NCI-H446 (cell line): ENCODE results near the gene PLEKHH3.

ENCODE experiments used
- DNase-seq, 2 experiments: peaks; one replicate each; lab custom pipeline; 2025; lab: John Stamatoyannopoulos, UW

PLEKHH3 gene

DNA sequence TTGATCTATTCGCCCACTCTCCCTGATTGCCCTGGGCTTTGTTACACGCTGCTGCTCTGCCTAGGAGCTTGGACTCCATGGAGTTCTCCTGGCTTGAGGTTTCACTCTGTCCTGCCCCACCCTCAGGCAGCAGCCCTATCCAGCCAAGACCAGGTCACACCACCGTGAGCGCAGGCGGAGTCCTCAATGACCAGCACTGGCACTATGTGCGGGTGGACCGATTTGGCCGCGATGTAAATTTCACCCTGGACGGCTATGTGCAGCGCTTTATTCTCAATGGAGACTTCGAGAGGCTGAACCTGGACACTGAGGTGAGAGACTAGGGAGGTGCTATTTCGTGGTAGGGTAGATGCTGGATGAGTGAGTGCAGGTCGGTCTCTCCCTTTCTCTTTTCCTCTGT, 9.0 kb upstream of the PLEKHH3 start:
- DNase-seq, result no peak

DNA sequence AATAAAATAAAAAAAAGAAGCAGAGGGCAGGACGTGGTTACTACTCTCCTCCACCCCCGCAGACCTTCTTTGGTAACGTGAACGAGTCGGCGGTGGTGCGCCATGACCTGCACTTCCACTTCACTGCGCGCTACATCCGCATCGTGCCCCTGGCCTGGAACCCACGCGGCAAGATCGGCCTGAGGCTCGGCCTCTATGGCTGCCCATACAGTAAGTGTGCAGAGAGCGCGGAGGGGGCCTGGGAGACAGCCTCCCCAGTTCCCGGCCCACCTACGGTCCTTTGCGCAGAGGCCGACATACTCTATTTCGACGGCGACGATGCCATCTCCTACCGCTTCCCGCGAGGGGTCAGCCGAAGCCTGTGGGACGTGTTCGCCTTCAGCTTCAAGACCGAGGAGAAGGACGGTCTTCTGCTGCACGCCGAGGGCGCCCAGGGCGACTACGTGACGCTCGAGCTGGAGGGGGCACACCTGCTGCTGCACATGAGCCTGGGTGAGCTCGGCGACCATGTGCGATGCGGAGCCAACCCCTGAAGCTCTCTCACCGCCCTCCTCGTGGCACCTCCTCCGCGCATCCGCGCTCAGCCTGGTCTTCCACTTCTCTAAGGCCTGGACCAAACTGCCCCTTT, 8.2 kb upstream of the PLEKHH3 start:
- no peak for DNase-seq

DNA sequence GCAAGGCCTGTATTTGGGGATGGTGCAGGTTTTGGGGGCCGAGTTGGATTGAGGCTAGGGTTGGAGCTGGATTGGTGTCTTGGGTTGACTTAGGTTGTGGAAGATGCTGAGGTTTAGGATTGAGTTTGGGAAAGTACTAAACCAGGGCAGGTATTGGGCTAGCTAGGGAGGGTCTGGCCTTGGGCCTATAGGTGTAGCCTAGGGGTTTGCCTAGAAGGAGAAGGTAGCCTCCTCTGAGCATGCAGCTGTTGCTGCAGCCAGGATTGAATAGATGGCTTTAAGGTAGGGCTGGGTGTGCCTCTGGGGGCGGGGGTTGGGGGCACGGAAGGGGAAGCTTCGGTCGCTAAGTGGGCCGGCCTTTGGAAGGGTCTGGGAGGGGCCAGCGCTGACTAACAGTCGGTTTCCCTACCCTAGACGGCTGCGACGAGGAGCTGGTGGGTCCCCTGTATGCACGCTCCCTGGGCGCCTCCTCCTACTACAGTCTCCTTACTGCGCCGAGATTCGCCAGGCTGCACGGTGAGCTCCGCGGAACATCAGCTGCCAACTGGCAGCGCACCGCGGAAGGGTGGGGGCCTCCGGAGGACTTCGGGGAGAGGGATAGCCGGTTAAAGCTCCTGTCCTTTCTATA, 6.7 kb upstream of the PLEKHH3 start:
- DNase-seq, result no peak

DNA sequence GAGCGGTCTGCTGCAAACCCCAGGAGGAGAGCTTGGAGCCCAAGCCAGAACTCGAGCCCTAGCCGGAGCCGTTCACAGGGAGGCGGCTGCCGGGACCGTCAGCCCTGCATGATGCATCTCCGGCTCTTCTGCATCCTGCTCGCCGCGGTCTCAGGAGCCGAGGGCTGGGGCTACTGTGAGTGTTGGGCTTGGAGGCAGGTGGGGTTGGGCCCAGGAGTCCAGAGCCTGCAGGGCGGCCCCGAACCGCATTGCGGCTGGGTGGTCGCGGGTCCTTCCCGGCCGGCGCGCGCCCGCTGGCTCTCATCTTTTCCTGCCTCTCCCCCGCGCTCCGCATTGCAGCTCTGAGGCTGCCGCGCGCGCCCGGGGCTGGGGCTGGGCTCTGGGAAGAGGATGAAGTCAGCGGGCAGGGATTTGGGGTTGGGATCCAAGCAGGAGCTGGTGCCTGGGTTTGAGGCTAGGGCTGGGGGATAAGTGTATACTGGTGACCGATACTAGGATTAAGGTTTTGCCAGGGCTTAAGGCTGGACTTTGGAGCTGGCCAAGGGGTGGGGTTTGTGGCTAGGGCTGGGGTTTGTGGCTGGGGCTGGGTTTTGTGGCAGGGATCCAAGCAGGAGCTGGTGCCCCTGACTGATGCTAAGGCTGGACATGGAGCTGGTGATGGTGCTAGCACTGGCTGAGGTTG, 6.1 kb upstream of the PLEKHH3 start:
- DNase-seq, result peak in 1 of 2 experiments; percentile 53

DNA sequence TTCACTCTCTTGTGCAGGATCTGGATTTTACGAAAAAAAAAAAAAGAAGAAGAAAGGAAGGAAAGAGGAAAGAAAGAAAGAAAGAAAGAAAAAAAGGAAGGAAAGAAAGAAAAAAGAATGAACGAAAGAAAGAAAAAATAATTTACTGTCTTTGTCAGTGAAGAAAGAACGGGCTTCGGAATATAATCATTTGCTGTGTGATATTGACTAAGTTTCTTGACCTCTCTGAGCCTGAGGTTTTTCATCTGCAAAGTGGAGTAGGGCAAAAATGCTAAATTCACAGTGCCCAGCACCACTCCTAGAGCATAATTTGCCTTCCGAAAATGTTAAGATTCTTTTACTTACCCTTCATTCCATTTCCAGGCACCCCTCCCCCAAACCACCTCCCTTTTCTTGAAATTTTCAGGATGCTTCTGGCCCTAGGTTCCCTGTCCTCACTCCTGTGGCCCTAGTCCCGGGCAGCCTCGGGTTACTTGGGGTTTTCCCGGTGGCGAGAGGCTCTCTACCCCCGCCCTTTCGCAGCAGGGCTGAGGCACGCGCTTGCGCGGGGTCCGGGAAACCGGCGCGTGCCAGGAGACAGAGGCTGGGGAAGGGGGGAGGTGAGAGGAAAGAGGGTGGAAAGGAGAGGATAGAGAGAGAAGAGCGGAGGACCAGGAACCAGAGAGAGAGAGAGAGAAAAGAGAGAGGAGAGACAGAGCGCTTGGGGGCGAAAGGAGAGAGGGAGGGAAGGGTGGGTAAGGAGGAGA, 5.4 kb upstream of the PLEKHH3 start, which contains the start of gene CNTNAP1:
TSS of gene CNTNAP1 (plus strand) at position 556 of the 746 bp plus-strand sequence. CDS start 299 bp downstream, outside the sequence.
- peak; percentile 22 to 76 for DNase-seq

DNA sequence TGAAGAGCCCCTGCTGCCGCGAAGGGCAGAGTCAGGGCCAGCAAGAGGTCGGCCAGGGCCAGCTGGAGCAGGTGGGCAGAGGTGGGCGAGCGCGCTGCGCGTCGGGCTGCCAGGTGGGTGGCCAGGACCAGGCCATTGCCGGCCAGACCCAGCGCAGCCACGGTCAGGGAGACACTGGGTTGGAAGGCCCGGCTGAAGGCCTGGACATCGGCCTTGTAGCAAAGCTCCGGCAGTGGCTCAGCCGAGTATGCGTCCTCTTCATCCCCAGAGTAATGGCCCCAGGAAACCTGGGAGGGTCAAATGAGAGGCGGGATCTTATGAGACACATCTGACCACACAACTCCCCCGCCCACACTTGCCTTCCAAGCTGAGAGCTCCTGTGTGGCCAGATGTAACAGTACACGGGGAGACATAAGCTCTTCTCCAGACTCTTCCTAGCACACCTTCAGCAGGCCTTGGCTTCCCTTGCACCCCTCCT, 3.6 kb upstream of the PLEKHH3 start:
- no peak for DNase-seq

DNA sequence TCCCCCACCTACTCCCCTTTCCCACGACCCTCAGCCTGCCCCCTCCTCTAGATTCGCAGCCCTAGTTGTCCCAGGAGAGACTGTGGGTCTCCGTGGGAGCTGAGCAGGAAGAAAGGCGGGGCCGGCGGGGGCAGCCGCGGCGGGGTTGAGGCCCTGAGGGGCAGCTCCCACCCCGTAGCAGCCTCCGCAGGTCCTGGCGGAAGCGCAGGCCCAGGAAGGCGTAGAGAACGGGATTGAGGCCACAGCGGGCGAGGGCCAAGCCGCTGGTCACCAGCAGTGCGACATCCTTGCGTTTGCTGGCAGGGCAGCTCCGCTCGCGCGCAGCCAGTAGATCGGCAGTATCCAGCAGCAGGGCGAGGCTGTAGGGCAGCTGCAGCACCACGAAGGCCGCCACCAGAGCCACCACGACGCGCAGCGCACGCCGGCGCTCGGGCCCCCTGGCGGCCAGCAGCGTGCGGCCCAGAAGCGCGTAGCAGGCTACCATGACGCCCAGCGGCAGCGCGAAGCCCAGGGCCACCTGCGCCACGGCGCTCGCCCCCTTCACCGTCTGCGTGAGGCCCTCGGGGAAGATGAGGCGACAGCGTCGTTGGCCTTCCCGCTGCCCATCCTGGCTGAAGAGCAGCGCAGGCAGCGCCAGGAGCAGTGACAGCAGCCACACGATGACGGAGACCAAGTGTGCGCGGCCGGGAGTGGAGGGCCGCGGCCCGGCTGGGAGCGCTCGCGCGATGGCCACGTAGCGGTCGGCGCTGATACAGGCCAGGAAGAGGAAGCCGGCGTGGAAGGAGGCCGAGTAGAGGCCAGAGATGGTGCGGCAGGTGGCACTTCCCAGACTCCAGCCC, 2.9 kb upstream of the PLEKHH3 start:
- no peak for DNase-seq

DNA sequence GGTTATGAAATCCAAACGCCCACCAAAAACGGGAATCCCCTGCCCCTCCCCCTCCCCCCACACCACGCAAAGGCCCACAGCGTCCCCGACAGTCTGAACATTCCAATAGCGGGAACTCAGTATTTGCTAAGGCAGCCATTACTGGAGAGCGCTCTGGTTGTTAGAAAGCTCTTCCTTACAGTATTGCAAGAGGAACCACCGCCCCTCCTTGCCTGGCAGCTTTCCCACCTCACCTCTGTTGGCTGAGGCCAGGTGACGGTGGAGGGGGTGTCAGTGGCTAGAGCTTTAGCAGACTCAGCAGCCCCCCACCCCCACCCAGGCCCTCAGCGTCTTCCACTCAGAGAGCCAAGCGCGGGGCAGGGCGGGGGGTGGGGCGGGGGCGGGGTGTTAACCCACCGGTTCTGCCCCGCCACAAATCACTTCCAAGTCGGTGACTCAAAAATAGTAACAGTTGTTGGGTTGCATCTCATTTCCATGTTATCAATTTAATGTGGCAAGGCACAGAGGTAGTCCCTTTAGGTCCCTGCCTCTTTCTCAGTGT, 2.2 kb upstream of the PLEKHH3 start:
- peak in 1 of 2 experiments; percentile 7 for DNase-seq

DNA sequence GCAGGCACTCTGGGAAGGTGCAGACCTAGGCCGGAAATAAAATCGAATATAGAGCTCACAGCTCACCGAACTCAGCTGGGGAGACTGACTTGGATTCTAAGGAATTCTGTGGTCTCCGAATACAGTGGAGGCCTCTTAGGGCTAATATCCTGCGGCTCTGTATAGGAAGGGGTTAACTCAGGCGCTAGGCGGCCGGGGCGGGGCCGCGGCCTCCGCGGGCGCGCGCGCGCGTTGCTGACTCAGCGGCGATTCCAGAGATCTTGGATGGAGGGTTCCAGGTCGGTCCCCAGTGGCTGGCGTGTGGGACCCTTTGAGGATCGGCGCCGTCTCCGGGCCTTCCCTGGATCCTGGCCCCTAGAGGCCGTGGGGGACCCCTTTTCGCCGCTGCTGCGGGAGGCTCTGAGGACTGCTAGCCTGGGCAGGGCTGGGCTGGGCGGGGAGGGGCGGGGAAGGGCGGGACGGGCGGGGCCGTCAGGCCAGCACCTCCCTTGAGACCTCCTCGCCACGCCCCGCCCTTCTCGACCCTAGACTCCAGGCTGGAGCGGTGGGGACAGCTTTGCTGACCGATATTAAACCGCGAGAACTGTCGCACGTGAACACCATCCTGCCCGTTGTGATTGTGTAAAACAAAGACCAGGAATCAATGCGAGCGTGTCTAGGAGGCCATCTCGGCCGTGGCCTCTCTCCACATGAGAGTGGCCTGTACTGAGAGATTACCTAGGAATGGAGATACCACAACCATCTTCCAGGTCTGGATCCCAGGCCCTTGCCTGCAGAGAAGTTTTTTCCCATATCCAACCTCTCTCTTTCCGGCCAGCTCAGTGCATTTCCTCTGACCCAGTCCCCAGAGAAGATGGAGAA, 1.4 kb upstream of the PLEKHH3 start:
- DNase-seq, result peak; percentile 77 to 89

DNA sequence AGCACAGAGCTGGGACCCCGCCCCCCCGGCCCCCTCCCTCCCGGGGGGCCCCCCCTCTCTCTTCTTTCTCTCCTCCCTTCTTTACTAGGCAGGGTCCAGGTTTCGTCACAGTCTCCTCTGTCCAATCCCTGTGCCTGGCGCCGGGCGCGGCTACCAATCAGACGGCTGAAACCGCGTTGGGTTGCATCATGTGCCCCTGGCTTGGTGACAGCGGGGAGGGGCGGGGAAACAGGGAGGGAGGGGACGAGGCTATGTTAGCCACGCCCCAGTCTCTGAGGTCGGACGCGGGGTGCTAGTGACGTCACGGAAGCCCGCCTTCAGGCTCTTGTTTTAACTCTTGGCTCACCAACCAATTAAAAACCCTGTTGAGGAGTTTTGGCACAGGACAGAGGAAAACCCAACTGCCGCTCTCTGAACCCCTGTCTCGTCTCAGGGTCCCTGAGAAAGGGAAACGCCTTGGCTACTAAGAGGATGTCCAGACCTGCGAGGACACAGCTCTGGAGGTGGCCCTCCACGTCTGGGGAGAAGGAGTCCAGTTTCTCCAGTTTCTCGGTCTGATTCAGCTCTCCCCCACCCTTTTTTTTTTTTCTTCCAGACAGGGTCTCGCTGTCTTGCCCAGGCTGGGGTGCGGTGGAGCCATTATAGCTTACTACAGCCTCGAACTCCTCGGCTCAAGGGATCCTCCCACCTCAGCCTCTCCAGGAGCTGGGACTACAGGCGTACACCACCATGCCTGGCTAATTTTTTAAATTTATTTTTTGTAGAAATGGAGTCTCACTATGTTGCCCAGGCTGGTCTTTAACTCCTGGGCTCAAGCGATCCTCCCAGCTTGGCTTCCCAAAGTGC, 441 bp upstream of the PLEKHH3 start:
- peak; percentile 98 to 99 for DNase-seq

DNA sequence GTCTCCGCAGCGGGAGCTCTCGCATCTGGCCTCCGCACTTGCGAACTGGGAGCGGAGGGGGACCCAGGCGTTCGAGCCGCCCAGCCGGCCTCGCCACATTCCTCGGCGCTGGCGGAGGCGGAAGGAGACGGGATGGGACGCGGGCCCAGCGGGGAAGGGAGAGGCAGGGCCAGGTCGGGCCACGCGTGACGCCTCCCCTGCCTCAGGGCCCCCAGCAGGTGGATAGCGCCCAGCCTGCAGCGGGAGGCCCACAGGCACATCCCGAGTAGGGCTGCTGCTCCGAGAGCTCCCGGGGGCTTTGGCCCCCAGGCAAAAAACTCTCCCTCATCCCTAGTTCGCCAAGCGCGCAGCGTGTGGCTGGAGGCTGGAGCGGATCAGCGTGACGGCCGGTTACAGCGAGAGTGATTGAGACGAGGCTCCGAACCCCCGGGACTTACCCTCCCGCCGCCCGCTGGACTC, 800 bp downstream of the PLEKHH3 start:
- DNase-seq, result peak in 1 of 2 experiments; percentile 26

DNA sequence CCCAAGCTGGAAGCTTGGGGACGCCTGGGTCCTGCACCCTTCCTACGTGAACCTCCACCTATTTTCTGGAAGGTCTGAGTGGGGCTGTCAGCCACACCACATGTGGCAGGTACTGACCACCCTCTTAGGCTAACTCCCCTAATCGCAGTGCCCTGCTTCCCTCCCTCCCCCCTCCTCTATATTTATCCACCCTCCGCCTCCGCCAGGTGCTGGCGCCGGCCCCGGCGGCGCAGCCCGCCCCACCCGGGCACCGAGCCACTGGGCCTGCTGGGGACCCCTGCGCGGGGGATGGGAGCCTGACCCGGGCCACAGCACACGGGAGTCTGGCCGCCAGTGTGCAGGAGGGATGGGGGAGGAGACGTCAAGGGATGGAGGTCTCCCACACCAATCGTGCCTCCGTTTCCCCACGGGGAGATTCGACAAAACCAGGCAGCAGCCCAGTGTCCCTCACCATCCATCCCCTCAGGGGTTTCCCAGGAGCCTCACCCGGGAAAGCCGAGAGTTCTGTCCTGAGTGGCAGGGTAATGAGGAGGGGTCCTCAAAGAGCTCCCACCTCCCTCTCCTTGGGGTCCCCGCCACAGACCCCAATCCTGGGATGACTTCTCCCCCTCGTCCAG, 1.3 kb downstream of the PLEKHH3 start:
- peak in 1 of 2 experiments; percentile 20 for DNase-seq

DNA sequence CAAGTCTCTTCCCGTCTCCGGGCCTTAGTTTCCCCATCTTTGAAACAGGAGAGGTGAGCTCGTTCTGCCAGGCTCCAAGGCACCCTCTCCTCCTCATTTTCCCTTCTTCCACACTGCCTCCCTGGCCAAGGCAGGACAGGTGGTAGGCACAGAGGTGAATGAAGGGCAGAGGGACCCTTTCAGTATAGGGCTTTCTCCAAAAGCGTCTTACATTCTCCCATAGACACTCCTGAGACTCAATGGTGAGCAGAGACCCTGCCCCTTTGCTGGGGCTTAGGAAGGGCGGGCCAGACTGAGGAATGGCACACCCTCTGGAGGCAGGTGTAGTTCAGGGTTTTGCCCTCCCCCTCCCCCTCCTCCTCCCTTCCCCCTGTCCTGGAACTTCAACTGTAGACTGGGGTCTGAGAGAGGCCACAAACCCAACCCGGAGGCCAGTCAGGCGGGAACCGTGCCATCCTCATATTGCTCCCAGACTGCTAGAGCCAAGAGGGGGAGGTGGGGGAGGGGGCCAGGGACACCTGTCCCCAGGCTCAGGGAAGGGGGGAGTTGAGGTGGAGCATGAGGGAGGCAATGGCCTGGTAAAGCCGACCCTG, 1.9 kb downstream of the PLEKHH3 start:
- no peak for DNase-seq

DNA sequence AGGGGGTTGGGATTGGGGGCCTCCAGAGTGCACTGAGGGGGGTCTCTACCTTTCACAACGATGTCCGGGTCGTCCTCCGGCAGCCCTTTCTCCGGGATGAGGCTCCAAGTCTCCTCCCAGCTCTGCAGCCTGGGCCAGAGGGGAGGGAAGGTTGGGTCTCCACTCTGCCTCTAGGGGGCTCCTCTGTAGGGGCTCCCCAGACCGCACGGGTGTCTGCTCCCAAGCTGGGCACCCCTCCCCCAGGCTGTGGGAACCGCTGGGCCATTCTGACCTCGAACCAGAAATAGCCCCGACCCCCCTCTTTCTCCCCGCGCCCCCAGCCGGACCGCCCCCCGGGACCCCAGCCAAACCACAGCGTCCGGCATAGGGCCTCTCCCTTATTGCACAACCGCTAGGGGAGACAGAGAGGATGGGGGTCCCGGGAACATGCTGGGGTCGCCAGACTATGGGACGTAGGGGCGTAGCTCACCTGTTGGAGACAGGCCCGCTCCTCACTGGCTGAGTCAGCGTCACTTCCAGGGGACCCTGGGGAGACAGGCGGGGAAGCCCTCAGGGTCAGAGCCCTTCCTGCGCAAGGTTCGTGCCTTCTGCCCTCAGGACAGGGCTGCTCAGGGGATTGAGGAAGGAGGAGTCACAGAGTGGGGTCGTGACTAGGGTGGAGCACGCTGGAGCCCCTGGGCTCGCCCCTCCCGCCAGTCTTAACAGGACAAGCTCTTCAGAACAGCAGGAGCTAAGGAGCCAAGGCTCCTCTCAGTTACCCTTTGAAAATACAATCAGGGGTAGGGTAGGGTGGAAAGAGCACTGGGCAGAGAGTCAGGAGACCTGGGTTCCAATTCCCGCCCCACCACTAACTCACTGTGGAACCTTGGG, 2.7 kb downstream of the PLEKHH3 start:
- DNase-seq, result no peak

DNA sequence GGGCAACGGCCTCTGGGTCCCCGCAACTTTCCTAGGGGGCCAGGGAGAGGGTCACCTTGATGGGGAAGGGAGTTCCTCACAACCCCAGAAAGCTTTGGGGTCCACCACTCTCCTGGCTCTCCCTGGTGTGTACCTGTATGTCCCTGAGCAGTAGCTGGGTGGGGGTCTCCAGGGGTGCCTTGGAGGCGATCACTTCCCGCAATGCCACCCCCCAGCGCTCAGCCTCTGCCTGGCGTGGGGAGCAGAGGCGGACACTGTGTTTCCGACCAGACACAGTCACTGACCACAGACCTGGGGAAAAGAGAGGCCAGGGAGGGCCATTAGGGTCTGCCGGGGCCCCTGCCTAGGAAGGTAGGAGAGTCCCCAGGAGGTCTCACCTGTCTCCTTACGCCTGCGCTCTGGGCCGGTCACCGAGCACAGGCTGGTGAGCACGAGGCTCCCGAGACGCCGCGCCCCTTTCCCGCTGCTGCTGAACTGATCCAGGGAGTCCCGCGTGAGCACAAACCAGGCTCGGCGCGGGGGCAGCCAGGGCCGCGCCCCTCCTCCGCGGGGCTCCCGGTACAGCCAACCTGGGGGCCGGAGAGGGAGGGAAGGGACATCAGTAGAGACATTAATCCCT, 3.4 kb downstream of the PLEKHH3 start:
- no peak for DNase-seq

DNA sequence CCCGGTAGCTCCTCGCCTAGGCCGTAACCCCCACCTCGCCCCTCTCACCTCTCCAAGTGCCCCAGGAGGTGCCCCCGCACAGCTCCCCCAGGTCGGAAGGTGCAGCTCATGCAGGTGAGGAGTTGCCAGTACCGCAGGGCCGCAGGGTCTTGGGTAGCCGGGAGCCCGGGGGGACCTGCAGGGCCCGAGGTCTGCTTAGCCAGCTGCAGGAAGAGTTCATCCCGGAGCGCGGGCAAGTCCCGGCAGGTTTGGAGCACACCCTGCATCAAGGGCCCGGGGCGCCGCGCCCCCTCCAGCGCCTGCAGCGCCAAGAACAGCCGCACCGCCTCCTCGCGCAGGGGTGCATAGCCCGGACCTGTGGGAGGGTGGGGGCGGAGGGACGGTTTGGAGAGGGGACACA, 4.8 kb downstream of the PLEKHH3 start:
- DNase-seq, result no peak
